ENCODE data around the gene NAALADL2.

GRCh38 chr3:175453361-175453760 lies 594.2 kb downstream of the NAALADL2 start:
- TF ChIP-seq CTCF (IDR thresholded peaks at IDR 0.05; ENCODE audit: low read depth, low read length, missing input control) (no peak), SP1 (IDR thresholded peaks at IDR 0.05) (no peak), YY1 (IDR thresholded peaks at IDR 0.05) (no peak), FOXA2 (IDR thresholded peaks at IDR 0.05) (no peak), REST (IDR thresholded peaks at IDR 0.05) (no peak), RAD21 (IDR thresholded peaks at IDR 0.05) (no peak), TAF1 (conservative IDR thresholded peaks at IDR 0.05) (no peak), FOXA1 (IDR thresholded peaks at IDR 0.05) (no peak), MAX (IDR thresholded peaks at IDR 0.05) (no peak)

Data from liver (tissue), 3 donors.